ENCODE data around the gene MAP3K21.

Gene MAP3K21

GRCh38 chr1:233360525-233361102, 33.1 kb downstream of the MAP3K21 start:
- no peak for DNase-seq

GRCh38 chr1:233361876-233362275, 34.4 kb downstream of the MAP3K21 start:
- no peak for DNase-seq

- DNase-seq = no peak
Observed at GRCh38 chr1:233362743-233363142, 35.2 kb downstream of the MAP3K21 start.

GRCh38 chr1:233364026-233364425, 36.5 kb downstream of the MAP3K21 start:
- no peak for DNase-seq

- DNase-seq = peak; percentile 8
Observed at GRCh38 chr1:233364695-233365539, 37.4 kb downstream of the MAP3K21 start.

GRCh38 chr1:233366575-233366974, 39.1 kb downstream of the MAP3K21 start:
- DNase-seq = no peak

- DNase-seq = no peak
Observed at GRCh38 chr1:233367057-233367803, 39.7 kb downstream of the MAP3K21 start.

GRCh38 chr1:233368106-233368788, 40.7 kb downstream of the MAP3K21 start:
- no peak for DNase-seq

GRCh38 chr1:233368789-233369130, 41.2 kb downstream of the MAP3K21 start:
- DNase-seq = no peak

GRCh38 chr1:233372218-233373120, 44.9 kb downstream of the MAP3K21 start:
- DNase-seq = no peak

GRCh38 chr1:233373226-233373625, 45.7 kb downstream of the MAP3K21 start:
- DNase-seq = no peak

GRCh38 chr1:233375653-233376052, 48.1 kb downstream of the MAP3K21 start:
- DNase-seq = no peak

GRCh38 chr1:233376382-233377110, 49.0 kb downstream of the MAP3K21 start:
- DNase-seq = peak; percentile 13

GRCh38 chr1:233379869-233380438, 52.4 kb downstream of the MAP3K21 start:
- DNase-seq = no peak

- DNase-seq = no peak
Observed at GRCh38 chr1:233381806-233382205, 54.3 kb downstream of the MAP3K21 start.

- DNase-seq = no peak
Observed at GRCh38 chr1:233383984-233384383, 56.5 kb downstream of the MAP3K21 start.

GRCh38 chr1:233386336-233386735, 58.8 kb downstream of the MAP3K21 start:
- no peak for DNase-seq

GRCh38 chr1:233387585-233387984, 60.1 kb downstream of the MAP3K21 start:
- DNase-seq = no peak

- no peak for DNase-seq
Observed at GRCh38 chr1:233389169-233389568, 61.6 kb downstream of the MAP3K21 start.

GRCh38 chr1:233389893-233390292, 62.4 kb downstream of the MAP3K21 start:
- DNase-seq = no peak

All from NCI-H2029 treated with DMSO at 0.1 percent for 48 hours (cell line).